T-helper 2 cell treated with Interferon-gamma antibody and Interleukin-4, amounts not matched to agents 5 μg/mL and 100 μg/mL, for 36 hours (primary cell): Measurements from ENCODE around the gene PYGL.
"Not testable (repeated sequence)": the region's sequence is repeated elsewhere in the genome, so short reads cannot be mapped to it uniquely, and the experiment has no call there.

Experiments
- DNase-seq: peaks from one replicate; pipeline ENCODE4 v3.0.0; 2021; ENCODE audit warnings: low spot score
- H3K27ac Mint-ChIP-seq: one replicate; pipeline ENCODE4 v1.8.0; 2021; ENCODE audit warnings: mild to moderate bottlenecking, mixed read lengths
- H3K27me3 Mint-ChIP-seq: one replicate; pipeline ENCODE4 v1.8.0; 2021; ENCODE audit warnings: low read depth, mixed read lengths
- H3K36me3 Mint-ChIP-seq: one replicate; pipeline ENCODE4 v1.8.0; 2021; ENCODE audit warnings: low read depth, mixed read lengths
- H3K4me1 Mint-ChIP-seq: one replicate; pipeline ENCODE4 v1.8.0; 2021; ENCODE audit warnings: low read depth, mixed read lengths
- H3K4me3 Mint-ChIP-seq: one replicate; pipeline ENCODE4 v1.8.0; 2022; ENCODE audit warnings: mild to moderate bottlenecking, moderate library complexity, mixed read lengths
- H3K9me3 Mint-ChIP-seq: one replicate; pipeline ENCODE4 v1.8.0; 2021; ENCODE audit warnings: mixed read lengths

Gene PYGL

DNA sequence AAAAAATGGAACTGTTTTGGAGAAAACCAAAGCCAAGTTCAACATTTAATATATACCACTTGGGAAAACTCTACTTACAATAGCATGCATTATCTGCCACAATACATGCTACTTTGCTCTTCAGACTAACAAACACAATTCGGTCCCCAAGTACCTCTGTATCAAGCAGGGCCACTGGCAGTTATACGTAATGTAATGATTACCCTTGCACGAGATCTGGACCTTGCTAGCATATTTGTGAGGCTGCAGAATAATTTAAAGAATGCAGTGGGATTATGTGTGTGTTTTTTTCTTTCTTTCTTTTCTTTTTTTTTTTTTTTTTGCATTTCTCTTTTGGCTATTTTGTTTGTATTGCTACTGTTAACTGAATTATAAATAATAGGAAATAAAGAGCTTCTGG, 22.8 kb upstream of the PYGL start:
- no peaks in the 10 kb centered on the region for H3K4me1 Mint-ChIP-seq
- no peaks in the 10 kb centered on the region for H3K36me3 Mint-ChIP-seq
- DNase-seq, result no peak
- H3K9me3 Mint-ChIP-seq, result no peaks in the 10 kb centered on the region
- H3K27me3 Mint-ChIP-seq, result peaks cover 2% of the 10 kb centered on the region
- H3K4me3 Mint-ChIP-seq, result no peak overlapping the region
- H3K27ac Mint-ChIP-seq, result no peak overlapping the region

DNA sequence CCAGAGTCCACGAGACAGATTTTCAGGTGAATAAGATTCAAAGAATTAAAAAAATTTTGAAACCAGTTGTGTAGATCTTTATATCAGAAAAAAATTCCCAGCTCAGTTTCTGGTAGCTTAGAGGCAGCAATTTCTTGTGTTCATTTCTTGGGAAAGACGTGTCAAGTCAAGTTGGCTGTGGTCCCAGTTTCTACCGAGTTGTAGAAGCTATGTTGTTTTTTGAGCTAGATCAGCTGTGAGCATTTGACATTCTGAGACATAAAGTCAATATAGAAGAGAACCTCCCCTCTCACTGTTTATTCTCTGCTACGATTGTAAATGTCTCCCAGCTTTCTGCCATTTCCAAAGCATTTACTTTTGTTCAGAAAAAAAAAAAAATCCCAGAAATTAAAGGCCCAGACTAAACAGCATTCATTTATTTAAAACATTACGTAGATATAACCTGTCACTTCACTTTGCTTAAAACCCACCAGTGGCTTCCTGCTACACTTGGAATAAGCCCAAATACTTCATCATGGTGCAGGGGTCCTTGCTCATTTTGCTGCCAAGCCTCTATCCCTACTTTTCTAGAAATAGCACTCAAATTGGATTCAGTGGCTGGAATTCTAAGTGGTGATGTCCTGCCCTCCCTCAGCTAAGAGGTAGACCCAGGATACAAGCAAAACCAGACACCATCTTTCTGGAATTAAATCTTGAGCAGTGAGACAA, 20.6 kb upstream of the PYGL start:
- Mint-ChIP-seq H3K36me3 (no peaks in the 10 kb centered on the region), H3K4me3 (no peak overlapping the region), H3K9me3 (no peaks in the 10 kb centered on the region), H3K4me1 (no peaks in the 10 kb centered on the region), H3K27me3 (peaks cover 1% of the 10 kb centered on the region), H3K27ac (no peak overlapping the region)
- no peak for DNase-seq

DNA sequence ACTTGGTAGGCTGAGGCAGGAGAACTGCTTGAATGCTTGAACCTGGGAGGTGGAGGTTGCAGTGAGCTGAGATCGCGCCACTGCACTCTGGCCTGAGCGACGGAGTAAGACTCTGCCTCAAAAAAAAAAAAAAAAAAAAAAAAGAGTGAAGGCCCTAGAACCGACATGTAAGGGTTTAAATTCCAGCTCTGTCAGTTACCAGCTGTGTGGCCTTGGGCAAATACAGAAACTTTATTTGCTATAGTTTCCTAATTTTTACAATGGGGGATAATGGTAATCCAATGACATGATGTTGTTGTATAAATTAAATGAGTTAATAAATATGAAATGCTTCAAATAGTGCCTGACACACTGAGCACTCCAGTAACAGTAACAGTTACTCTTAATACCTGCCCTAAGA, 19.6 kb upstream of the PYGL start:
- Mint-ChIP-seq H3K27ac (no peak overlapping the region), H3K4me1 (no peaks in the 10 kb centered on the region), H3K9me3 (no peaks in the 10 kb centered on the region), H3K36me3 (no peaks in the 10 kb centered on the region), H3K27me3 (no peaks in the 10 kb centered on the region), H3K4me3 (no peak overlapping the region)
- DNase-seq, result no peak

DNA sequence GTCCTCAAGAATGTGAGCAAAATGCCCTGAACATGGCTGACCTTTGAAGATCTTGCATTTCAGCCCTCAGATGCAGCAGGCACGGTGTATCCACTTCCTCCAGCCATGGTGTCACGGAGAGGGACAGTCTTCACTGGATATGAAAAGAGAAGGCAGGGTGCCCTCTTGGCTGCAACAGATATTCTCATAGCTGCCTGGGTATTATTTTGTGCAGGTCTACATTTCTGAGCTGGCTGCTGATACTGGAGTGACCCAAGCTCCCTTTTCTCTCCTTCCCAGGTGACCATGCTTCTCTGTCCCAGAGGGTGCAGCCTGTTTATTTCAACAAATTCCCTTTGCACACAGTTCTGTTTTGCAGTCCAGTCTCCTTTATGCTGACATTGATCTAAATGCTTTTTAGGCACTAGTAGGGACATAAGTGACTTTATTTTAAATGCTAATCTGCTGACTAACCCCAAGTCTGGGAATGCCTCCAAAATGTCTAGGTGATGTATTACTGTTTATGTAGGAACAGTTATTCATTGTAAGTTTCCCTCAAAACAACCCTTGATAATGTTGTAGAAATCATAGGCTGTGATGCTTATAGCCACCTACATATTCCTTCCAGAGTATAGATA, 17.4 kb upstream of the PYGL start:
- Mint-ChIP-seq H3K36me3 (no peaks in the 10 kb centered on the region), H3K27me3 (no peaks in the 10 kb centered on the region), H3K27ac (no peak overlapping the region), H3K4me1 (no peaks in the 10 kb centered on the region), H3K4me3 (no peak overlapping the region), H3K9me3 (no peaks in the 10 kb centered on the region)
- no peak for DNase-seq

DNA sequence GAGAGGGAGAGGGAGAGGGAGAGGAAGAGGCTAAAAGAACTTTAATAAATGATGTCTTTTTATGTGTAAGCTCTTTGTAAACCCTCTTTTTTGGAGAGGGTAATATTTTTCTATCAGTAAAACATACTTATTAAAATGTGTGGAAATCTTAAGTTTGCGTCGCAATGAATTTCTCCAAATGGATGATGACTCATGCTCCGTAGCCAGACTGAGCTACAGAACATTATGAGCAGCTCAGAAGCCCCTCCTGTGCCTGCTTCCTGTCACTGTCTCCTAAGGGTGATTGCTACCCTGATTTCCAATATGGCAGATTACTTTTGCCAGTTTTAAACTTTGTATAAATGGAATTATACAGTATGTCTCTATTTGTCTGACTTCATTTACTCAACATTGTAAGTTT, 13.0 kb upstream of the PYGL start:
- no peaks in the 10 kb centered on the region for H3K27me3 Mint-ChIP-seq
- H3K27ac Mint-ChIP-seq, result no peak overlapping the region
- H3K9me3 Mint-ChIP-seq, result no peaks in the 10 kb centered on the region
- DNase-seq, result no peak
- peaks cover 5% of the 10 kb centered on the region for H3K4me1 Mint-ChIP-seq
- H3K36me3 Mint-ChIP-seq, result no peaks in the 10 kb centered on the region
- no peak overlapping the region for H3K4me3 Mint-ChIP-seq

DNA sequence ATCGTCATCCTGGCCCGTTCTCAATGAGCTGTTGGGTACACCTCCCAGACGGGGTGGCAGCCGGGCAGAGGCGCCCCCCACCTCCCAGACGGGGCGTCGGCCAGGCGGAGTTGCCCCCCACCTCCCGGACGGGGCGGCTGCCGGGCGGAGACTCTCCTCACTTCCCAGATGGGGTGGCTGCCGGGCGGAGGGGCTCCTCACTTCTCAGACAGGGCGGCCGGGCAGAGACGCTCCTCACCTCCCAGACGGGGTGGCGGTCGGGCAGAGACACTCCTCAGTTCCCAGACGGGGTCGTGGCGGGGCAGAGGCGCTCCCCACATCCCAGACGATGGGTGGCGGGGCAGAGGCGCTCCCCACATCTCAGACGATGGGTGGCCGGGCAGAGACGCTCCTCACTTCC, 12.1 kb upstream of the PYGL start:
- not testable (repeated sequence) for H3K27me3 Mint-ChIP-seq, H3K36me3 Mint-ChIP-seq, H3K27ac Mint-ChIP-seq, H3K9me3 Mint-ChIP-seq, DNase-seq, H3K4me1 Mint-ChIP-seq, H3K4me3 Mint-ChIP-seq

DNA sequence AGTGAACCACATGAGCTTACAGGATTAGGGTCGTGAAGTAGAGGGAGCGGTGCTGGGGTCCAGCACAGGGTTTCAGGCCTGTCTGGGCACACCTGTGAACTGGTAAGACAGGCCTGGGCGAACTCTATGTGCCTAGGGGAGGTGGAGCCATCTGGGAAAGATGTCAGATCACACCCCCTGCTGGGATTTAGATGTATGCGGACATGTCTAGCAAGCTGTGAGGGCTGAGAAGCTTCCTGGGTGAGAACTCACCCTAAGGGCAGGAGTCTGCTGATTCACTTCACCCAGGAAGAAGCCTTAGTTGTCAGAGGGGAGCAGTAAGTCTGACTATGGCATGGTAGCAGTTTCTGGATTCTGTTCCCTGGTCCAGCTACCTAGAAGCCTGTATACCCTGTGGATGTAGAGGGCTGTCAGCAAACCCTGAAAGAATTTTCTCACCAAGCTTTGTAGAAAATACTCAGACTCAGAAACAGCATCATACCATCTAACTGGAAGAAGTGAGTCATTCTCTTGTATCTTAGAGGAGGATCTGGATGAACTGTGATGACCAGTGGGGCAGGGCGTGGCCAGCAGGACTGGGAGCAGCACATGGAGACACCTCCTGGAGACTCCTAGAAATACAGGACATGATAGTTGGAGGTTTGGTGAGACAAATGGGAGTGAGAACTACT, 11.2 kb upstream of the PYGL start:
- no peak overlapping the region for H3K27ac Mint-ChIP-seq
- H3K27me3 Mint-ChIP-seq, result no peaks in the 10 kb centered on the region
- peak; percentile 56 for DNase-seq
- H3K4me3 Mint-ChIP-seq, result no peak overlapping the region
- H3K4me1 Mint-ChIP-seq, result peaks cover 5% of the 10 kb centered on the region
- no peaks in the 10 kb centered on the region for H3K36me3 Mint-ChIP-seq
- no peaks in the 10 kb centered on the region for H3K9me3 Mint-ChIP-seq

DNA sequence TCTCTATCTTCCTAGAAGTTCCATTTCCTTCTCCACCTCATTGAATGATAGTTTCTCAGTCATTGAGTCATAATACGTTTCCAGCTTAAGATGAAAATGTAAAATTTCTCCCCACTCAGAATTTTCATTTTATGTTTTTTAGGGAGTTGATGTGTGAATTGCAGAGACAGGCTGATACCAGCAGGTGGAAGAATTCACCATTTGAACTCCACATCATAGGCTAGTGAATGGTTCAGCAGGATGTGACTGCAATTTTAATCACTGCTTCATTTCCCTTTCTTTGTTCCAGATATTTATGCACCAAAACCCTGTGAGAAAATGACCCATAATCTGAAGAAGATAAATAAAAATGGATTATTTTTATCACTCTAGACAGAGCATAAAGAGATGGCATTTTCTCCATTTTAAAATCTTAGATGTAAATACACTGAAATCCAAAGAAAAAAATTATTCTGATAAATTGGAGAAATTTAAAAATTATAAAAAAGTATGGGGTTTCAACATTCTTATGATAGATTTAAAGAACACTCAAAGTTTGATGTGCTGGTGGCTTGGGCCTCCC, 10.6 kb upstream of the PYGL start:
- Mint-ChIP-seq H3K27ac (no peak overlapping the region), H3K4me3 (no peak overlapping the region), H3K36me3 (no peaks in the 10 kb centered on the region), H3K4me1 (peaks cover 5% of the 10 kb centered on the region), H3K9me3 (no peaks in the 10 kb centered on the region), H3K27me3 (no peaks in the 10 kb centered on the region)
- no peak for DNase-seq

DNA sequence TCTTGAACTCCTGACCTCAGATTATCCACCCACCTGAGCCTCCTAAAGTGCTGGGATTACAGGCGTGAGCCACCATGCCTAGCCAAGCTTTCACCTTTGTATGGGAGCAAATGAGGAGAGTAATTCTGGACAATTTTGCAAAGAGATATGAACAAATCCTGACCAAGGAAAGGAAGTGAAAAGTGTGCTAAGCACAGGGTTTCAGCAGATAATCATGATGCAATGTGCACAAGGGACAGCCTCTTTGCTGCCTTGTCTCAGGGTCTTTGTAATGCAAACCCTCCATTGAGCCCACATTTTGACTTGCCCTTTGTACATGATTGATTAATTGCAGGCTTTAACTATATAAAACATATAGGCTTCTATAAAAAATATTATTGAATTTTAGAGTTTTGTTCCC, 9.2 kb upstream of the PYGL start:
- Mint-ChIP-seq H3K4me3 (no peak overlapping the region), H3K9me3 (no peaks in the 10 kb centered on the region), H3K4me1 (peaks cover 5% of the 10 kb centered on the region), H3K27me3 (no peaks in the 10 kb centered on the region), H3K27ac (no peak overlapping the region), H3K36me3 (no peaks in the 10 kb centered on the region)
- no peak for DNase-seq

DNA sequence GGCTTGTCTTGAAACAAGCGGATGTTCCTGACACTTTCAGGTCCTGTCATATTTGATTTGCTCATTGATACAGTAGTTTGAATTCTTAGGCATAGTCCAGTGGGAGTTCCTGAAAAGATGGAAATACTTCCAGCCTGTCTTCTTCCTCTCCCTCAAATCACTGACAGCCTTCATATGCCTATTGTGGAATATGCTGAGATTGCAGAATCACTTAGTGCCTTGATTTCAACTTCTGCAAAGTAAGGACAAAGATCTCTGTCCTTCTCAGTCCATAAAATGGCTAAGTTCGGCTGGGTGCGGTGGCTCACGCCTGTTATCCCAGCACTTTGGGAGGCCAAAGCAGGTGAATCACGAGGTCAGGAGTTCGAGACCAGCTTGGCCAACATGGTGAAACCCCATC, 6.7 kb upstream of the PYGL start:
- H3K27ac Mint-ChIP-seq, result no peak overlapping the region
- peaks cover 4% of the 10 kb centered on the region for H3K27me3 Mint-ChIP-seq
- peaks cover 5% of the 10 kb centered on the region for H3K4me1 Mint-ChIP-seq
- DNase-seq, result no peak
- no peaks in the 10 kb centered on the region for H3K36me3 Mint-ChIP-seq
- no peak overlapping the region for H3K4me3 Mint-ChIP-seq
- no peaks in the 10 kb centered on the region for H3K9me3 Mint-ChIP-seq

DNA sequence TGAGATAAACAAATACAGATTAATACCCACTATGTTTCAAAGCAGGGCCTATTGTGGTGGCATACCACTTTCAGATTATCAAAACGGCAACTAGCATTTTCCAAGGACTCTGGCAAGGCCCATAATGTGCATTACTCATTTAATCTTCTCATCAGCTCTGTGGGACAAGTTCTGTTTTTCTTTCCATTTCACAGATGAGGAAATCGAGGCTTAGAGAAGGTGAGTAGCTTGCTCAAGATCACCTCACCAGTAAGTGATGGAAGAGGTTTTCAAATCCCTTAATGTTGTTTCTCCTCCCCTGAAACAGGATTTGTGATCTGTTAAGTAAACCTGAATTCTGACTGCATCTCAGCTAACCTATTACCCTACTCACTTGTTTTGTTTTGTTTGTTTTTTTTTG, 3.9 kb upstream of the PYGL start:
- H3K27me3 Mint-ChIP-seq, result peaks cover 16% of the 10 kb centered on the region
- H3K36me3 Mint-ChIP-seq, result no peaks in the 10 kb centered on the region
- H3K9me3 Mint-ChIP-seq, result no peaks in the 10 kb centered on the region
- DNase-seq, result no peak
- peaks cover 6% of the 10 kb centered on the region for H3K4me1 Mint-ChIP-seq
- no peak overlapping the region for H3K27ac Mint-ChIP-seq
- H3K4me3 Mint-ChIP-seq, result no peak overlapping the region

DNA sequence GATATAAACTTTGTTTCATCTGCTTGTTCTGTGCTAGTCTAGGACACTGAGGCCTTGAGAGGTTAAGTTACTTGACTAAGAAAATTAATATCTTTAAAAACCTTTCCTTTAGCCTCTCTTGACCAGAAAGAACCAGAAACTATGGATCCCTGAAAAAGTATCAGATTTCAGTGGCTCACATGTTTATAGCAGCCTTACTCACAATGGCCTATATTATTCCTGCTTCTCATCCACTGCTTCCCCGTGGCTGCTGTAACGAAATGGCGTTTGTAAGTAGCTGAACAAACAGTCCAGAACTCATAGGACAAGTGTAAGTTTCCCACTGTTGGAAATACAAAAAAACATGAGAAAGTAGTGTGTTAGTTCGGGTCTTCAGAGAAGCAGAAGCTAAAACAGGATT, 3.2 kb upstream of the PYGL start:
- no peaks in the 10 kb centered on the region for H3K36me3 Mint-ChIP-seq
- no peaks in the 10 kb centered on the region for H3K9me3 Mint-ChIP-seq
- H3K4me1 Mint-ChIP-seq, result peaks cover 6% of the 10 kb centered on the region
- no peak overlapping the region for H3K4me3 Mint-ChIP-seq
- no peak for DNase-seq
- H3K27me3 Mint-ChIP-seq, result peaks cover 23% of the 10 kb centered on the region
- H3K27ac Mint-ChIP-seq, result no peak overlapping the region

DNA sequence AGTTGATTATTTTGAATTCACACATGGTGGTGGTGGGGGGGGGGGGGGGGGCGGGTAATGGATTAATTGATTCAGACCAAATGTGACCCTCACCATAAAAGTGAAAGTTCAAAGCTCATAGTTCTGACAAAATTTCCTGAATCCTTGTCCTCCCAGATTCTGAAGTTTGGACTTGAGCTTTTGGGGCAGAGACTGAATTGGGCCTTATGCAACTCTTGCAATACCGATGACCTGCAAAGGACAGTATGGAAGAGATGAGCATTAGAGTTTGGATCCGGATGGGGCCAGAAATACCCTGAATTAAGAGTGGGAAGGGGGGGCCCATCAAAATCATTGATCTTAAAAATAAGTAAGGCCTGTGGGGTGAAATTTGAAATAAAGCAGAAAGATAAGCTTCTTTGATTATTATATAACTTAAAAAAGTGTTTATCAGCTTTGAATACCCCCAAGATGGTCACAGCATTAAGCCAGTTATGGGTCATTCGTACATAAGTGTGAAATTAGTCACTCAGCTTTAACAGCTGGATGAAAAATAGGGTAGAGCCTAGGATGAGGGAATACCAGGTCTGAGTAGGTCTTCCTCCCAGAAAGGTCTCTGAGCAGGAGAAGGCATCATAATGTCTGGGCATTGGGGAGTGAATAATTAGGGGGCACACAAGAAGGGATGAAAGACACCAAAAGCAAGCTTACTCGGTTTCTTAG, 2.1 kb upstream of the PYGL start:
- Mint-ChIP-seq H3K27ac (no peak overlapping the region), H3K9me3 (no peaks in the 10 kb centered on the region), H3K4me1 (peaks cover 6% of the 10 kb centered on the region), H3K27me3 (peaks cover 32% of the 10 kb centered on the region), H3K4me3 (no peak overlapping the region), H3K36me3 (no peaks in the 10 kb centered on the region)
- no peak for DNase-seq
